HepG2 (cell line): ENCODE data around the gene PLD1. TPM values are rescaled to one million over a fixed set of nuclear protein-coding genes. Genes with fewer than 3 reads are reported as not detected.

Experiments used
- ATAC-seq: fragments of 200-7000 bp; cut with Tn5 transposase; 3 replicates; pipeline ENCODE4 v1.9.1; 2020; ENCODE audit warnings: mild to moderate bottlenecking, moderate library complexity
- BruUV-seq: library from RNA; stranded (reverse); fragments of 400-500 nt; replicated peaks from 2 replicates; lab custom pipeline; 2021; lab: Mats Ljungman, UMichigan
- CTCF ChIA-PET: fragments of 300-600 bp; formaldehyde crosslinking; extraction: SDS; loops from one replicate; lab custom pipeline; 2021; ENCODE audit warnings: low total read pairs, inconsistent platforms, low intra/inter-chr PET ratio; lab: Yijun Ruan, JAX
- POLR2A ChIA-PET: fragments of 350-600 bp; sonication (Branson Sonifier 250); formaldehyde crosslinking; loops from one replicate; lab custom pipeline; 2020; ENCODE audit warnings: antibody characterized with exemption, inconsistent platforms; lab: Yijun Ruan, JAX
- DNase-seq: peaks from one replicate; pipeline ENCODE4 v3.0.0-alpha.2; 2015; ENCODE audit warnings: low spot score
- FAIRE-seq: peaks from 3 replicates; lab custom pipeline; 2011; peaks lifted over from hg19 to GRCh38; lab: Jason Lieb, UNC
- H2AFZ ChIP-seq: one replicate; pipeline ENCODE4 v1.6.1; 2011; ENCODE audit warnings: low read length, inconsistent platforms
- H3K27ac ChIP-seq: fragments of 300-600 bp; 3 replicates; pipeline ENCODE4 v1.8.0; 2011; ENCODE audit warnings: mixed run types, mild to moderate bottlenecking, mixed read lengths, low read length, inconsistent platforms; ENCODE audit not compliant: insufficient read depth; ENCODE audit errors: extremely low read length
- H3K27me3 ChIP-seq, 2 experiments: fragments of 200-600 bp in 1 of 2; 2 replicates in 1 of 2; 3 replicates in 1 of 2; pipeline versions ENCODE4 v1.6.0 to v1.8.0; 2011; ENCODE audit warnings: low read length in 2 of 2, mild to moderate bottlenecking in 2 of 2, moderate library complexity in 2 of 2, inconsistent platforms in 1 of 2; ENCODE audit not compliant: insufficient read depth in 2 of 2, control insufficient read depth in 1 of 2
- H3K36me3 ChIP-seq, 2 experiments: fragments of 200-600 bp in 1 of 2; replicated peaks in 1 of 2; 2 replicates in 1 of 2; 3 replicates in 1 of 2; pipeline versions ENCODE4 v1.5.1 to v1.8.0; 2011; ENCODE audit warnings: low read length in 2 of 2, inconsistent platforms in 1 of 2; ENCODE audit not compliant: insufficient read depth in 2 of 2, control insufficient read depth in 1 of 2
- H3K4me1 ChIP-seq: 2 replicates; pipeline ENCODE4 v1.5.1; 2012; ENCODE audit warnings: low read length, inconsistent platforms; ENCODE audit not compliant: insufficient read depth
- H3K4me2 ChIP-seq: 2 replicates; pipeline ENCODE4 v1.6.0; 2011; ENCODE audit warnings: low read depth, low read length, inconsistent platforms
- H3K4me3 ChIP-seq, 3 experiments: fragments of 200-600 bp in 1 of 3; sonication (generic), shearing (Covaris generic) in 1 of 3; replicated peaks in 1 of 3; 2 replicates each; pipeline ENCODE4 v1.5.1; 2011 to 2016; ENCODE audit warnings: low read length in 3 of 3, inconsistent platforms in 2 of 3, low read depth in 2 of 3, mild to moderate bottlenecking in 2 of 3, control low read depth in 1 of 3, mixed read lengths in 1 of 3; ENCODE audit not compliant: insufficient read depth in 1 of 3
- H3K79me2 ChIP-seq: one replicate; pipeline ENCODE4 v1.6.1; 2011; ENCODE audit warnings: low read length, inconsistent platforms; ENCODE audit not compliant: insufficient read depth
- H3K9ac ChIP-seq: 2 replicates; pipeline ENCODE4 v1.6.0; 2011; ENCODE audit warnings: mild to moderate bottlenecking, low read depth, low read length, inconsistent platforms; ENCODE audit not compliant: insufficient read depth
- H3K9me3 ChIP-seq: 2 replicates; pipeline ENCODE4 v1.5.1; 2012; ENCODE audit warnings: mild to moderate bottlenecking, low read length
- H4K20me1 ChIP-seq: 2 replicates; pipeline ENCODE4 v1.6.0; 2011; ENCODE audit warnings: inconsistent platforms, mild to moderate bottlenecking, low read length, moderate library complexity; ENCODE audit not compliant: insufficient read depth
- BRF2 ChIP-seq: sonication (generic); formaldehyde crosslinking; IDR thresholded peaks from 2 replicates; pipeline ENCODE4 v1.8.1; 2022; ENCODE audit warnings: mild to moderate bottlenecking, missing genetic modification reagents
- DNMT3B ChIP-seq: conservative IDR thresholded peaks from 2 replicates; pipeline ENCODE4 v1.6.1; 2016; ENCODE audit warnings: missing biosample characterization, control low read depth
- GABPA ChIP-seq, 2 experiments: IDR thresholded peaks; 2 replicates each; pipeline ENCODE4 v1.6.1; 2011 to 2016; ENCODE audit warnings: low read depth in 2 of 2, low read length in 1 of 2, missing biosample characterization in 1 of 2, missing genetic modification characterization in 1 of 2
- GTF3A ChIP-seq: sonication (generic); formaldehyde crosslinking; conservative IDR thresholded peaks from 2 replicates; pipeline ENCODE4 v1.4.0; 2020; ENCODE audit warnings: mild to moderate bottlenecking, missing genetic modification reagents
- HMGA1 ChIP-seq: sonication (generic); formaldehyde crosslinking; conservative IDR thresholded peaks from 2 replicates; pipeline ENCODE4 v1.4.0; 2020; ENCODE audit warnings: missing genetic modification reagents
- MAX ChIP-seq: IDR thresholded peaks from 2 replicates; pipeline ENCODE4 v1.6.1; 2012; ENCODE audit warnings: inconsistent platforms
- NAIF1 ChIP-seq: sonication (generic); formaldehyde crosslinking; IDR thresholded peaks from 2 replicates; pipeline ENCODE4 v1.5.0; 2020; ENCODE audit warnings: mild to moderate bottlenecking, missing genetic modification reagents, borderline replicate concordance
- NFYC ChIP-seq: IDR thresholded peaks from 2 replicates; pipeline ENCODE4 v1.6.1; 2016; ENCODE audit warnings: missing genetic modification reagents, missing compliant biosample characterization
- PRDM15 ChIP-seq: sonication (generic); formaldehyde crosslinking; IDR thresholded peaks from 2 replicates; pipeline ENCODE4 v1.4.0; 2020; ENCODE audit warnings: missing genetic modification reagents
- RBM22 ChIP-seq: fragments of 200-400 bp; formaldehyde crosslinking; optimal IDR thresholded peaks from 2 replicates; pipeline ENCODE3; 2017; ENCODE audit warnings: mild to moderate bottlenecking, low read length, moderate library complexity
- SIN3A ChIP-seq: IDR thresholded peaks from 2 replicates; pipeline ENCODE4 v1.6.1; 2011; ENCODE audit warnings: low read depth, mild to moderate bottlenecking, control low read depth, low read length, borderline replicate concordance
- SMARCC2 ChIP-seq: fragments of 450-650 bp; IDR thresholded peaks from 2 replicates; pipeline ENCODE4 v1.6.1; 2017; ENCODE audit warnings: antibody characterized with exemption, mild to moderate bottlenecking
- ZKSCAN8 ChIP-seq: IDR thresholded peaks from 2 replicates; pipeline ENCODE4 v1.6.1; 2016; ENCODE audit warnings: borderline replicate concordance, missing genetic modification reagents, missing compliant biosample characterization
- ZNF232 ChIP-seq: sonication (generic); formaldehyde crosslinking; IDR thresholded peaks from 2 replicates; pipeline ENCODE4 v1.4.0; 2020; ENCODE audit warnings: missing genetic modification reagents, borderline replicate concordance
- ZNF639 ChIP-seq: conservative IDR thresholded peaks from 2 replicates; pipeline ENCODE4 v1.6.1; 2018; ENCODE audit warnings: missing genetic modification reagents
- ZNF674 ChIP-seq: sonication (generic); formaldehyde crosslinking; IDR thresholded peaks from 2 replicates; pipeline ENCODE4 v1.5.0; 2020; ENCODE audit warnings: low read depth, mild to moderate bottlenecking, missing genetic modification reagents
- ZNF782 ChIP-seq: sonication (generic); formaldehyde crosslinking; IDR thresholded peaks from 2 replicates; pipeline ENCODE4 v1.4.0; 2020; ENCODE audit warnings: missing genetic modification reagents, mild to moderate bottlenecking, borderline replicate concordance
- WGBS: methylation state at CpG from one replicate; pipeline ENCODE4 v1.1.6; 2017; ENCODE audit warnings: low lambda C conversion rate; 5-methylcytosine and 5-hydroxymethylcytosine counted together
- in situ Hi-C: cut with HindIII; loops from 2 replicates; pipeline ENCODE4 v1.10.0; 2017; ENCODE audit warnings: low pct_unique_long_range_greater_than_20kb; ENCODE audit not compliant: extremely low pct_ligation_motif_present
- intact Hi-C: fragments of 100-400 bp; cut with micrococcal nuclease; formaldehyde crosslinking; loops from one replicate; pipeline ENCODE4 v1.10.0; 2022; ENCODE audit not compliant: unreplicated experiment
- polyA plus RNA-seq, 8 experiments: library from polyadenylated mRNA; depleted of rRNA in 3 of 8; stranded (reverse) in 7 of 8; unstranded in 1 of 8; fragments of >200 nt; fragmentation: Illumina TruSeq in 4 of 8; extraction: Trizol in 4 of 8; gene quantifications; 2 replicates each; pipeline versions ENCODE4 v1.2.1 to v1.2.3, GENCODE V29; 2011 to 2016; ENCODE audit warnings: low read depth in 4 of 8, missing spikeins in 1 of 8, mixed read lengths in 1 of 8; ENCODE audit not compliant: insufficient read depth in 1 of 8
- total RNA-seq, 5 experiments: library from RNA; depleted of rRNA; stranded (reverse); fragments of >200 nt; fragmentation: Illumina TruSeq; extraction: Trizol; gene quantifications; 2 replicates each; pipeline ENCODE4 v1.2.3, GENCODE V29; 2016; ENCODE audit warnings: low read depth in 1 of 5

Gene PLD1
- total and polyA plus RNA-seq, 2 of the 13 experiments (the other 11 are each of a cell fraction or from before 2014, with no cell fraction given): 27.1 to 59.4 TPM

- no peak for TF ChIP-seq GABPA (IDR thresholded peaks at IDR 0.05; ENCODE audit: low read depth, low read length)
- no peak for TF ChIP-seq GABPA (CRISPR knock-in tag; IDR thresholded peaks at IDR 0.05; ENCODE audit: low read depth)
- no peak for TF ChIP-seq ZNF639 (CRISPR knock-in tag)
- TF ChIP-seq NAIF1: no peak
- TF ChIP-seq NFYC (CRISPR knock-in tag): no peak
- TF ChIP-seq GTF3A (CRISPR knock-in tag): no peak
- no peak for TF ChIP-seq RBM22
- no peak for TF ChIP-seq HMGA1 (CRISPR knock-in tag)
- no peak for TF ChIP-seq ZKSCAN8 (CRISPR knock-in tag)
Measured at GRCh38 chr3:171757361-171758034, 52.8 kb downstream of the PLD1 start (continued).

- BruUV-seq: no TSS peak
- H3K4me3 ChIP-seq: no peak overlapping the region
- no peak overlapping the region for H3K9ac ChIP-seq
- ChIA-PET POLR2A (interaction anchor here (0.9 kb wide), 1 partner anchor 15 kb away, joined by 3 read pairs; no protein-coding TSS in a partner anchor), CTCF (no interaction called here)
- WGBS: 96% methylated on average over 1 of the region's 1 CpG
- DNase-seq (no peak), FAIRE-seq (no peak), ATAC-seq (no peak)
- peaks cover 93% of the 10 kb centered on the region for H3K79me2 ChIP-seq
- H3K4me2 ChIP-seq: no peak overlapping the region
- H3K9me3 ChIP-seq: no peaks in the 10 kb centered on the region
- no peaks in the 10 kb centered on the region for H3K27me3 ChIP-seq
- H3K4me1 ChIP-seq: peaks cover 10% of the 10 kb centered on the region; the same call in 1 of the 2 replicates
- no peak overlapping the region for H2AFZ ChIP-seq
- intact Hi-C loops: no loop called here
- H3K27ac ChIP-seq: no peak overlapping the region
- peaks cover 71% of the 10 kb centered on the region for H4K20me1 ChIP-seq
- H3K36me3 ChIP-seq: no peaks in the 10 kb centered on the region; a peak in 1 of 5 replicates
- in situ Hi-C loops: no loop called here
- TF ChIP-seq SMARCC2: no peak
- no peak for TF ChIP-seq MAX
- no peak for TF ChIP-seq ZNF232 (CRISPR knock-in tag)
- no peak for TF ChIP-seq SIN3A
- TF ChIP-seq BRF2: no peak
- TF ChIP-seq ZNF674 (CRISPR knock-in tag): no peak
- TF ChIP-seq ZNF782 (CRISPR knock-in tag): no peak
- no peak for TF ChIP-seq PRDM15 (CRISPR knock-in tag)
- no peak for TF ChIP-seq DNMT3B (CRISPR knock-in tag)
Measured at GRCh38 chr3:171755656-171756055, 54.6 kb downstream of the PLD1 start.
